ENCODE results near the gene LY6G6F. TPM values are rescaled to one million over a fixed set of nuclear protein-coding genes. Genes with fewer than 3 reads are reported as not detected.

The LY6G6F gene
- total RNA-seq, 2 experiments from 2014 or later, result not detected

DNA sequence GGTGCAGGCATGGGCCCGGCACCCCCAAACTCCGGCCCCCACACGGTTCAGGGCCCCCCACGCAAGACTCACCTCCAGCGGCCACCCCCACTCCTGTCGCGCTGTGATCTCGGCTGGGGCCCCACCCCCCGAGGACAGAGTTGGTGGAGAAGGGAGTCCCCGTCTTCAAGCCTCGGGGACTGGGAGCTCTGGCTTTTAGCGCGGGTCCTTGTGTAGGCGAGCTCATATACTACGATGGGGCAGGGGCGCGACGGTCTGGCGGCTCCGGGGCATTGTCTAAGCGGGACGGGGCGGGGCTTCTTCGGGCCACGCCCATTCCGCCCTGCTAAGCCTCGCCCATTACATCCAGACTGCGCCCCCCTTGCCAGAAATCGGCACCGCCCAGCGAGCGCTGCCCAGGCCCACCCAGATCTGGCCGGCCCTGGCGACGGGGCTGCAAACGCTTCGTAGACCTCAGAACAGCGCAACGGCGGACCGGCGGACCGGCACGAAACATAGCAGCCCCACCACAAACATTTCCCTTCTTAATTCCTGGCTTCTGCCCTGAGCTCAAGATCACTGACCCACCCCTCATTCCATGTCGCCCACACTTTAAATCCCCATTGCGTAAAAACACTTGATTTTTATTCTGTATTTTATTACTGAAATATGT lies 23.4 kb downstream of the LY6G6F start:
- no peaks in the 10 kb centered on the region for H3K27me3 Mint-ChIP-seq
- H3K4me3 Mint-ChIP-seq, result peak overlapping the region; percentile 98
- peaks cover 71% of the 10 kb centered on the region for H3K4me1 ChIP-seq (ENCODE audit: insufficient read depth, low read length)
- no peaks in the 10 kb centered on the region for H3K9me3 Mint-ChIP-seq
- ChIA-PET POLR2A (interaction anchor here (0.6 to 2.4 kb wide), 18 partner anchors 9 to 107 kb away, joined by 3 to 21 read pairs (median 6); partner anchors contain the start of genes ABHD16A, BAG6, C6orf47 and HSPA1A), CTCF (interaction anchor here (0.6 to 5.8 kb wide), 17 partner anchors 9 to 136 kb away, joined by 3 to 41 read pairs (median 4); partner anchors contain the start of genes ABHD16A, HSPA1A, HSPA1B and HSPA1L)
- H3K36me3 ChIP-seq (ENCODE audit: insufficient read depth, low read length), result peaks cover 39% of the 10 kb centered on the region
- no peaks in the 10 kb centered on the region for H3K9me3 ChIP-seq (ENCODE audit: control insufficient read depth in 1 of 2, insufficient read depth in 1 of 2, low read length in 2 of 2)
- peak overlapping the region; percentile 61 for H3K27ac Mint-ChIP-seq
- H3K4me3 ChIP-seq (ENCODE audit: low read length), result peak overlapping the region; percentile 77
- peak in 13 of 14 experiments; percentile 42 to 84 (median 56) for DNase-seq
- intact Hi-C loops (cut with DNase I, micrococcal nuclease), result loop anchor here (1.0 to 2.0 kb wide), 9 partner anchors 8 to 104 kb away; partner anchors contain the start of genes LY6G5C (in 1 of the 2) and VARS1 (in 1 of the 2)
- H3K36me3 Mint-ChIP-seq (ENCODE audit: low read depth), result peaks cover 59% of the 10 kb centered on the region
- peak overlapping the region; percentile 45 to 68 for H3K27ac ChIP-seq (ENCODE audit: low read depth in 1 of 2, low read length in 2 of 2)
- TF ChIP-seq CTCF (IDR thresholded peaks at IDR 0.05), result no peak
- peak; percentile 55 for ATAC-seq (ENCODE audit: poor library complexity)
- H3K4me1 Mint-ChIP-seq (ENCODE audit: low read depth), result peaks cover 73% of the 10 kb centered on the region
- H3K27me3 ChIP-seq (ENCODE audit: control insufficient read depth in 1 of 2, insufficient read depth in 2 of 2, low read length in 2 of 2), result no peaks in the 10 kb centered on the region

- DNase-seq (no peak), ATAC-seq (ENCODE audit: poor library complexity) (no peak)
- H3K36me3 Mint-ChIP-seq (ENCODE audit: low read depth), result peaks cover 64% of the 10 kb centered on the region
- Histone ChIP-seq H3K4me1 (ENCODE audit: insufficient read depth, low read length) (peaks cover 73% of the 10 kb centered on the region), H3K9me3 (ENCODE audit: control insufficient read depth in 1 of 2, insufficient read depth in 1 of 2, low read length in 2 of 2) (no peaks in the 10 kb centered on the region), H3K27me3 (ENCODE audit: control insufficient read depth in 1 of 2, insufficient read depth in 2 of 2, low read length in 2 of 2) (no peaks in the 10 kb centered on the region), H3K27ac (ENCODE audit: low read depth in 1 of 2, low read length in 2 of 2) (peak overlapping the region in 1 of 2 donors; percentile 68), H3K36me3 (ENCODE audit: insufficient read depth, low read length) (peaks cover 39% of the 10 kb centered on the region), H3K4me3 (ENCODE audit: low read length) (no peak overlapping the region)
- TF ChIP-seq CTCF (IDR thresholded peaks at IDR 0.05), result no peak
- intact Hi-C loops (cut with DNase I, micrococcal nuclease), result loop anchor here in 1 of 2 experiments (2.0 kb wide), 2 partner anchors 26 to 64 kb away; partner anchors contain the start of gene VARS1
- no peaks in the 10 kb centered on the region for H3K9me3 Mint-ChIP-seq
- no peaks in the 10 kb centered on the region for H3K27me3 Mint-ChIP-seq
- peak overlapping the region; percentile 61 for H3K27ac Mint-ChIP-seq
- ChIA-PET POLR2A (interaction anchor here (0.6 to 2.4 kb wide), 9 partner anchors 8 to 97 kb away, joined by 3 to 21 read pairs (median 7); partner anchors contain the start of genes HSPA1A, HSPA1B, HSPA1L and MSH5), CTCF (interaction anchor here (1.3 to 5.8 kb wide), 5 partner anchors 8 to 133 kb away, joined by 3 to 41 read pairs (median 7); partner anchors contain the start of genes HSPA1B and MSH5)
- peaks cover 76% of the 10 kb centered on the region for H3K4me1 Mint-ChIP-seq (ENCODE audit: low read depth)
- H3K4me3 Mint-ChIP-seq, result peak overlapping the region; percentile 98
Measured at GRCh38 chr6:31730631-31731086, 24.0 kb downstream of the LY6G6F start.

GRCh38 chr6:31732029-31732428 lies 25.4 kb downstream of the LY6G6F start:
- ATAC-seq (ENCODE audit: poor library complexity), result no peak
- POLR2A ChIA-PET, result interaction anchor here (0.8 to 1.8 kb wide), 3 partner anchors 29 to 96 kb away, joined by 3 to 6 read pairs (median 4); partner anchors contain the start of genes ABHD16A and HSPA1B
- H3K4me3 Mint-ChIP-seq, result peak overlapping the region; percentile 62

More at GRCh38 chr6:31732029-31732428, 25.4 kb downstream of the LY6G6F start:
- H3K9me3 ChIP-seq (ENCODE audit: control insufficient read depth in 1 of 2, insufficient read depth in 1 of 2, low read length in 2 of 2), result no peaks in the 10 kb centered on the region
- peaks cover 39% of the 10 kb centered on the region for H3K36me3 ChIP-seq (ENCODE audit: insufficient read depth, low read length)
- CTCF ChIA-PET, result interaction anchor here (0.9 kb wide), 1 partner anchor 59 kb away, joined by 3 read pairs; no protein-coding TSS in a partner anchor
- no peak for TF ChIP-seq CTCF (IDR thresholded peaks at IDR 0.05)
- Mint-ChIP-seq H3K9me3 (no peaks in the 10 kb centered on the region), H3K27me3 (no peaks in the 10 kb centered on the region), H3K4me1 (ENCODE audit: low read depth) (peaks cover 76% of the 10 kb centered on the region), H3K36me3 (ENCODE audit: low read depth) (peaks cover 65% of the 10 kb centered on the region), H3K27ac (peak overlapping the region; percentile 51)
- no peaks in the 10 kb centered on the region for H3K27me3 ChIP-seq (ENCODE audit: control insufficient read depth in 1 of 2, insufficient read depth in 2 of 2, low read length in 2 of 2)
- H3K27ac ChIP-seq (ENCODE audit: low read depth in 1 of 2, low read length in 2 of 2), result no peak overlapping the region
- no peak overlapping the region for H3K4me3 ChIP-seq (ENCODE audit: low read length)
- H3K4me1 ChIP-seq (ENCODE audit: insufficient read depth, low read length), result peaks cover 73% of the 10 kb centered on the region
- DNase-seq, result no peak
- intact Hi-C loops (cut with DNase I, micrococcal nuclease), result no loop called here

Measured in CD4-positive, alpha-beta T cell (primary cell).